NB4 (cell line): ENCODE data around the gene FBXO7.

Experiments
- DNase-seq: peaks from one replicate; pipeline ENCODE4 v3.0.0; 2010; ENCODE audit warnings: low read depth
- H3K4me3 ChIP-seq: one replicate; pipeline ENCODE4 v1.5.1; 2011; ENCODE audit warnings: mild to moderate bottlenecking, low read depth, low read length, moderate library complexity
- MYC ChIP-seq: IDR thresholded peaks from 2 replicates; pipeline ENCODE4 v1.6.1; 2011; ENCODE audit warnings: low read depth, low read length
- POLR2A ChIP-seq: IDR thresholded peaks from 2 replicates; pipeline ENCODE4 v1.6.1; 2011; ENCODE audit warnings: mild to moderate bottlenecking; ENCODE audit not compliant: insufficient read length; ENCODE audit errors: extremely low read depth
- TF ChIP-seq, protein P1 (sequence below): IDR thresholded peaks from 2 replicates; pipeline ENCODE4 v1.6.1; 2011; ENCODE audit warnings: low read depth, low read length
- TF ChIP-seq, protein P2 (sequence below): IDR thresholded peaks from one replicate; pipeline ENCODE4 v1.5.1; 2012; ENCODE audit warnings: low read depth, low read length

FBXO7 gene

GRCh38 chr22:32474635-32475467 is at the start of gene FBXO7:
TSS of gene FBXO7 (plus strand) at chr22:32474811. CDS start at chr22:32475003, 192 bp downstream.
- peak; percentile 89 for DNase-seq
- H3K4me3 ChIP-seq = peak within 1 kb of the TSS; percentile 96

GRCh38 chr22:32426881-32427280 is 47.7 kb upstream of the FBXO7 start:
- TF ChIP-seq POLR2A (no peak), MYC (no peak)
- TF ChIP-seq, protein P1, sequence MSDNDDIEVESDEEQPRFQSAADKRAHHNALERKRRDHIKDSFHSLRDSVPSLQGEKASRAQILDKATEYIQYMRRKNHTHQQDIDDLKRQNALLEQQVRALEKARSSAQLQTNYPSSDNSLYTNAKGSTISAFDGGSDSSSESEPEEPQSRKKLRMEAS = no peak
- TF ChIP-seq, protein P2, sequence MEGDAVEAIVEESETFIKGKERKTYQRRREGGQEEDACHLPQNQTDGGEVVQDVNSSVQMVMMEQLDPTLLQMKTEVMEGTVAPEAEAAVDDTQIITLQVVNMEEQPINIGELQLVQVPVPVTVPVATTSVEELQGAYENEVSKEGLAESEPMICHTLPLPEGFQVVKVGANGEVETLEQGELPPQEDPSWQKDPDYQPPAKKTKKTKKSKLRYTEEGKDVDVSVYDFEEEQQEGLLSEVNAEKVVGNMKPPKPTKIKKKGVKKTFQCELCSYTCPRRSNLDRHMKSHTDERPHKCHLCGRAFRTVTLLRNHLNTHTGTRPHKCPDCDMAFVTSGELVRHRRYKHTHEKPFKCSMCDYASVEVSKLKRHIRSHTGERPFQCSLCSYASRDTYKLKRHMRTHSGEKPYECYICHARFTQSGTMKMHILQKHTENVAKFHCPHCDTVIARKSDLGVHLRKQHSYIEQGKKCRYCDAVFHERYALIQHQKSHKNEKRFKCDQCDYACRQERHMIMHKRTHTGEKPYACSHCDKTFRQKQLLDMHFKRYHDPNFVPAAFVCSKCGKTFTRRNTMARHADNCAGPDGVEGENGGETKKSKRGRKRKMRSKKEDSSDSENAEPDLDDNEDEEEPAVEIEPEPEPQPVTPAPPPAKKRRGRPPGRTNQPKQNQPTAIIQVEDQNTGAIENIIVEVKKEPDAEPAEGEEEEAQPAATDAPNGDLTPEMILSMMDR = no peak
- no peak for DNase-seq
- H3K4me3 ChIP-seq = no peak overlapping the region

More at GRCh38 chr22:32474635-32475467, at the start of gene FBXO7:
- TF ChIP-seq MYC (0 out of 2 replicates have a peak, but pooled peaks have one; percentile 7), POLR2A (peak; percentile 45)
- TF ChIP-seq, protein P2 = no peak
- TF ChIP-seq, protein P1 = no peak

DNA sequence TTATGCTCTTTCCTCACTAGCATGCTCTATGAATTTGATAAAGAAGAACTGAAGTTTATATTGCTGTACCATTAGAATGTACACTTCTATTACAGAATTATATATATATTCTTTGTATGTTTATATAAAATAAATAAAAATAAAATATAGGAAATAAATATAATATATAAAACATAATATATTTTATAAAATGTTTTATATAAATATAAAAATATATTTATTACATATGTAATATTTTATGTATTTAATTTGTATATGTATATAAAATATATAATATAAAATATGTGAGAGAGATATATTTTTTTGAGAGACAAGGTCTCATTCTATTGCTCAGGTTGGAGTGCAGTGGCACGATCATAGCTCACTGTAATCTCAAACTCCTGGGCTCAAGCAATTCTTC is 44.3 kb upstream of the FBXO7 start:
- no peak for DNase-seq
- TF ChIP-seq MYC = no peak
- TF ChIP-seq POLR2A = no peak
- TF ChIP-seq, protein P1 = no peak
- TF ChIP-seq, protein P2 = no peak
- H3K4me3 ChIP-seq = no peak overlapping the region

- H3K4me3 ChIP-seq = no peak overlapping the region
- TF ChIP-seq, protein P2 = peak; percentile 48
- TF ChIP-seq POLR2A = no peak
- TF ChIP-seq, protein P1 = no peak
- no peak for TF ChIP-seq MYC
- DNase-seq = peak; percentile 33
Measured at GRCh38 chr22:32444068-32444467, 30.5 kb upstream of the FBXO7 start.

DNA sequence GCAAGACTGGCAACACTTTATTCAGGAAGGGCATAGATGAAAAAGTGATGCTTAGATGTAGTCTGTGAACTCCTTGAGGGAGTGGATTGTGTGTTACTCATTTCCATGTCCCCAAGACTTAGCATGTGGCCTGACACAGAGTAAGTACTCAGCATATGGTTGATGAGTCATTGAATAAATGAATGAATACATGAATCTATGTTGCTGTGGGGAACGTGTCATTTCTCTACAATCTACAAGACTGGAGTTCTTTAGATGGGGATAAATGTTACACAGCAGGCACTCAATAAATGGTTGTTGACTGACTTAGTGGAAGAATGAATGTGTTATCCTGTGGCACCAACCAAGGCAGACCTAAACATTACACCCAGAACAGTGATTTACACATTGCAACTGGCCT is 28.3 kb upstream of the FBXO7 start:
- H3K4me3 ChIP-seq = no peak overlapping the region
- TF ChIP-seq, protein P1 = no peak
- DNase-seq = no peak

DNA sequence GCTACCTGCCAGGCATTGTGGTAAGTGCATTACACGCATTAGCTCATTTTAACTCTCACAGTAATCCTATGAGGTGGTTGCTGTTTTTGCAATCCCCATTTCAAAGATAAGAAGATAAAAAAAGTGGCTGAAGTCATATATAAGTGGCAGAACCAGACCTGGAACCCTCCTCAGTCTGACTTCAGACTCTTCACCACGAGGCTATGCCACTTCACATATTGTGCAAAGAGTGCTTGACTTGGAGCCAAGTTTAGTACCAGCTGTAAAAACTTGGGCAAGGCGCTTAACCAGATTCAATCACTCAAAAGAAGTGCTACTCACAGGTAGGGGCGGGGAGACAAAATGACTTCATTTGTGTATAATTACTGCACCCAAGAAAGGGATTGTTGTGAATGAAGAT is 25.6 kb upstream of the FBXO7 start:
- H3K4me3 ChIP-seq = no peak overlapping the region
- DNase-seq = no peak
- TF ChIP-seq, protein P1 = no peak
- TF ChIP-seq POLR2A (no peak), MYC (no peak)
